HepG2 (cell line): ENCODE results near the gene PNKD.

Source experiments
- CC2D1A ChIP-seq: sonication (generic); formaldehyde crosslinking; IDR thresholded peaks from 2 replicates; pipeline ENCODE4 v1.8.1; 2023; ENCODE audit warnings: mild to moderate bottlenecking, missing genetic modification reagents
- EZH2 ChIP-seq: conservative IDR thresholded peaks from 2 replicates; pipeline ENCODE4 v1.6.1; 2012; ENCODE audit warnings: mild to moderate bottlenecking, low read depth, low read length, moderate library complexity
- GTF3A ChIP-seq: sonication (generic); formaldehyde crosslinking; conservative IDR thresholded peaks from 2 replicates; pipeline ENCODE4 v1.4.0; 2020; ENCODE audit warnings: mild to moderate bottlenecking, missing genetic modification reagents
- MED1 ChIP-seq: sonication (generic); formaldehyde crosslinking; IDR thresholded peaks from 2 replicates; pipeline ENCODE4 v1.4.0; 2020; ENCODE audit warnings: missing genetic modification reagents
- TEAD2 ChIP-seq: sonication (generic); formaldehyde crosslinking; IDR thresholded peaks from 2 replicates; pipeline ENCODE4 v1.9.0; 2021; ENCODE audit warnings: missing genetic modification reagents
- ZFX ChIP-seq: sonication (generic); formaldehyde crosslinking; IDR thresholded peaks from 2 replicates; pipeline ENCODE4 v1.4.0; 2020; ENCODE audit warnings: mild to moderate bottlenecking, low read depth, missing genetic modification reagents, moderate library complexity
- ZNF496 ChIP-seq: sonication (generic); formaldehyde crosslinking; IDR thresholded peaks from 2 replicates; pipeline ENCODE4 v1.8.1; 2023; ENCODE audit warnings: mild to moderate bottlenecking, moderate library complexity, missing genetic modification reagents; ENCODE audit not compliant: insufficient replicate concordance
- ZNF841 ChIP-seq: sonication (generic); formaldehyde crosslinking; IDR thresholded peaks from 2 replicates; pipeline ENCODE4 v1.8.1; 2023; ENCODE audit warnings: missing genetic modification reagents, borderline replicate concordance
- TF ChIP-seq, protein P1 (sequence below): sonication (generic); formaldehyde crosslinking; IDR thresholded peaks from 2 replicates; pipeline ENCODE4 v1.5.0; 2020; ENCODE audit warnings: mild to moderate bottlenecking, missing genetic modification reagents, moderate library complexity

DNA sequence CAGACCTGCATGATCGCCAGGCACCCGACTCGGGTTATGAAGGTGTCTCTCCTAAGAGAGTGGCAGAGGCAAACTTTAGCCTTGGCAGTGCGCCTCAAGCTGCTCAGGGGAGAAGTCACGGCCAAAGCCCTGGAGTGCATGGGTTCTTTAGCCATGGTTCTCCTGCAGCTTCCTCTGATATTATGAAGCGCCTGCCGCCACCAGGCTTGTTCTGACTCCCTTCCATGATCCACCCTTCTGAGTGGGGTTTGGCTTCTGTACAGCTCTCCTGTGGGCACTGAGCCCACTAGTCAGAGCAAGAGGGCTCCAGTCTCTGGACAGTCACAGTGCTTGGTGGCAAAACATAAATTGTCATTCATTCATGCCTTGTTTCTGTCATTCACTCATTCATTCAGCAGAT, 47.9 kb downstream of the PNKD start:
- TF ChIP-seq GTF3A (CRISPR knock-in tag) (no peak), ZFX (CRISPR knock-in tag) (no peak), ZNF841 (CRISPR knock-in tag) (no peak), TEAD2 (no peak), ZNF496 (no peak), MED1 (no peak), CC2D1A (CRISPR knock-in tag) (no peak), EZH2 (no peak)
- TF ChIP-seq, protein P1, sequence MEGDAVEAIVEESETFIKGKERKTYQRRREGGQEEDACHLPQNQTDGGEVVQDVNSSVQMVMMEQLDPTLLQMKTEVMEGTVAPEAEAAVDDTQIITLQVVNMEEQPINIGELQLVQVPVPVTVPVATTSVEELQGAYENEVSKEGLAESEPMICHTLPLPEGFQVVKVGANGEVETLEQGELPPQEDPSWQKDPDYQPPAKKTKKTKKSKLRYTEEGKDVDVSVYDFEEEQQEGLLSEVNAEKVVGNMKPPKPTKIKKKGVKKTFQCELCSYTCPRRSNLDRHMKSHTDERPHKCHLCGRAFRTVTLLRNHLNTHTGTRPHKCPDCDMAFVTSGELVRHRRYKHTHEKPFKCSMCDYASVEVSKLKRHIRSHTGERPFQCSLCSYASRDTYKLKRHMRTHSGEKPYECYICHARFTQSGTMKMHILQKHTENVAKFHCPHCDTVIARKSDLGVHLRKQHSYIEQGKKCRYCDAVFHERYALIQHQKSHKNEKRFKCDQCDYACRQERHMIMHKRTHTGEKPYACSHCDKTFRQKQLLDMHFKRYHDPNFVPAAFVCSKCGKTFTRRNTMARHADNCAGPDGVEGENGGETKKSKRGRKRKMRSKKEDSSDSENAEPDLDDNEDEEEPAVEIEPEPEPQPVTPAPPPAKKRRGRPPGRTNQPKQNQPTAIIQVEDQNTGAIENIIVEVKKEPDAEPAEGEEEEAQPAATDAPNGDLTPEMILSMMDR (CRISPR knock-in tag): no peak
